ENCODE measurements around the gene PLEKHH2.
"Not testable (repeated sequence)": the region's sequence is repeated elsewhere in the genome, so short reads cannot be mapped to it uniquely, and the experiment has no call there.

PLEKHH2 gene

DNA sequence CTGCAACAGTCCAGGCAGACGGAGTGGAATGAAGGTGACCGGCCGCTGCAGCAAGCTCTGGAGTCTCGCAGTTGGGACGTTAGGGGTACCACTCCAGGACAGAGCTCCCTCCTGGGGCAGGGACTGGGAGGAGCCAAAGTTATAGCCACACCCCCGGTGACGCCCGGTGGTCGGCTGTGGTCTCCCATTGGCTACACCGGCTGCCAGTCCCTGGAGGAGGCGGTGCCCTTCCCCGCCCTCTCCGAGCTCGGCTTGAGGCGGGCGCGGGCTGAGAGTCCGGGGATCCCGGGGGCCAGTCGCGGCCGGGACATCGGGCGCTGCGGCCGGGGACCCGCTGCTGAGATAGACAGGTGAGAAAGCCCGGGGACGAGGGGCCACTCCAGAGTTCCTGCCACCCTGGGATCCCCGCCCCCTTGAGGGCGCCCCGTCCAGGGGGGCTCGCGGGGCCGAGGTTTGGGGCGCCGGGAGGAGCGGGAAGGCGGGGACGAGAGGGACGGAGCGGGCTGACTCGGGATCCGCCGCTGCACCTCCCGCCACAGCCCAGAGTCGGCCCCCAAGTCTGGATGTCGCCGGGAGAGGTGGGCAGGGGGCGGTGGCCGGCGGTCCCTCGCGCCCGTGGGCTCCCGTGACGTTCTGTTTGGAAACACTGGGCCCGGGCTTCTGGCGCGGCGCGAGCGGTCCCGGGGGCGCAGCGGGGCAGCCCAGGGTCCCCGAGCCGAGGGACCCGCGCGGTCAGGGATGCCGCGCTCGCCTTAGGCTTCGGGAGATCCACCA, at the start of gene PLEKHH2:
Gene PLEKHH2, plus strand, starts transcription at position 231 of the 774 bp plus-strand sequence. CDS start 7,414 bp downstream, outside the sequence.
- peak; percentile 25 for DNase-seq (ENCODE audit: low read depth, low spot score)

DNA sequence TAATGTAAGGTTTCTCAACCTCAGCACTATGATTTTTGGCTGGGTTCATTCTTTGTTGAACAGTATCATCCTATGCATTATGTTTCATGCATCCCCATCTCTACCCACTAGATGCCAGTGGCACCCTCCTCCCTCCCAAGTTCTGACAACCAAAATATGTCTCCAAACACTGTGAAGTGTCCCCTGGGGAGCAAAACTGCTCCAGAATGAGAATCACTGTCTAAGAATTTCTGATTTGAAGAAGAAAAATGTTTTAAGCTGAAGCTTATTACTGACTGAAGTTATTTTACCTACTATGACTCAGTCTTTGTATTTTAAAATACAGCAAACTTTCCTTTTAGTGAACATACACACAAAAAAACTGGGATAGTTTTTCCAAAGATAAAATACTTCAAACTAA, 44.6 kb upstream of the PLEKHH2 start:
- no peak for DNase-seq (ENCODE audit: low read depth, low spot score)

DNA sequence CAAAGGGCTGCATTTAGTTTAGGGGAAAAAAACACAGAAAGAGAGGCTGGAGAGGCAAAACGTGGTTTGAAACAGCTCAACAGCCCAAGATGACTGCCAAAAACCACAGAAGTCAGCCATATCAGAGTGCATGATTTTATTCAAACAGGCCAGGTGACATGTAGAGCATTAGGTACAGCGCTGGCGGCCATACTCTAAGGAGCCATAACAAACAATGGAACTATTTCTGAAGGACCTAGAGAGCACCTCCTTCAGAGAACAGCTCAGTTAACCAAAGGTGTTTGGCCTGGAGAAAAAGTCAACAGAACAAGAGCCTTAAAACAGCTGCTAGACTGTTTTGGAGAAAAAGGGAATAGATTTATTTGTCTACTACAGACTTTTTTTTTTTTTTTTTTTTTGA, 43.8 kb upstream of the PLEKHH2 start:
- no peak for DNase-seq (ENCODE audit: low read depth, low spot score)

DNA sequence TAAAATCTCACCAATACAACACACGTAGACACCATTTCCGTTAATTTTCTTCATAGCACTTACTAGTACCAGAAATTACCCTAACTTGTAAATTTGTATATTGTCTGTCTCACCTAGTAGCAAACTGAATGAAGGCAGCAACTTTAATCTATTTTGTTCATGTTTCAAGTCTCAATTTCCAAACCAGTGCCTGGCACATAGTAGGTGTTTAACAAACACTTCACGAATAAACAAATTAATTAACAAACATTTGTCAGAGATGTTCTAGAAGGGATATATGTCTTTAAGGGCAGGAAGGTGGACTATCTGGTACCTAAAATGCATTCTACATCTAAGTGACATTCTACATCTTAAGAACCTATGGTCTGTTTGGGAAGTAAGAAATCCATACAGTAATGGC, 42.2 kb upstream of the PLEKHH2 start:
- no peak for DNase-seq (ENCODE audit: low read depth, low spot score)

DNA sequence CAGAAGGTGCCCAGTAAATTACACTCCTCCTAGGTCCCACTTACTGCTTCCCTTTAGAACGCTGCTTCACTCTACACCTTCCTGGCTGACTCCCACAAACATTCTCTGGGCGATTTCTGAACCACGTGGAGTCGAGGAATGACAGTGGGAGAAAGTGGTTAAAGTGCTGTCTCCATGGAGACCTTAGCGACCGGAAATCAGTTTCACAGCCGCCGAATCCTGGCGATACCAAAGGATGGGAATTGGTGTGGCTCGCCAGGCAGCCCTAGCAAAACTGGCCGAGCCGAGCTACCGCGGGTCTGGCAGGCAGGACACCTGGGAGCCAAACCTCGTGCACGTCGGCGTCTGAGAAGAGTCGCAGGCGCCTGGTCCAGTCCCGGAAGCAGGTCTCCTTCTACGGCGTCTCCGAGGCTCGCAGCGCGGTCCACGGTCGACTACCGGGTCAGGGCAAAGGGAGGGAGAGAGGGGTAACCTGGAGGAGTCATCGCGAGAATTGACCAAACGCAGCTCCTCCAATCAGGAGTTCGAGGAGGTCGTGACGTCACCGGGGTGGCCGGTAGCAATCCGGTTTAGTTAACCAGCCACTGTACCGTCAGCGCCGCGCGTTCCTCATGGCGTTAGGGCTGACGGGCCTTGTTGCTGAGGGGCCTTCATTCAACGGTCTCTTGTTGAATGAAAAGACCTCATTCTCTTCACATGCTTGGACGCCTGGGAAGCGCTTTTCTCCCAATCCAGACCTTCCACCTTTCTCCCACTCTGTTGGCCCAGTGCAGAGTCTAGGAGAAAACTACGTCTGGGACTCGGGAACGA, 41.3 kb upstream of the PLEKHH2 start, which contains the start of gene THADA:
Gene THADA, minus strand, starts transcription at position 436 of the 810 bp plus-strand sequence. CDS start 3,646 bp downstream, outside the sequence.
- peak; percentile 98 for DNase-seq (ENCODE audit: low read depth, low spot score)

DNA sequence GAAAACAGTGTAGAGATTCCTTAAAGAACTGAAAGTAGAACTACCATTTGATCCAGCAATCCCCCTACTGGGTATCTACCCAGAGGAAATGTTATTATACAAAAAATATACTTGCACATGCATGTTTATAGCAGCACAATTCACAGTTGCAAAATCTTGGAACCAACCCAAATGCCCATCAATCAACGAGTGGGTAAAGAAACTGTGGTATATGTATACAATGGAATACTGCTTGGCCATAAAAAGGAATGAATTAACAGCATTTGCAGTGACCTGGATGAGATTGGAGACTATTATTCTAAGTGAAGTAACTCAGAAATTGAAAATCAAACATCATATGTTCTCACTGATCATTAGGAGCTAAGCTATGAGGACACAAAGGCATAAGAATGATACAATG, 36.5 kb upstream of the PLEKHH2 start:
- not testable (repeated sequence) for DNase-seq (ENCODE audit: low read depth, low spot score)

DNA sequence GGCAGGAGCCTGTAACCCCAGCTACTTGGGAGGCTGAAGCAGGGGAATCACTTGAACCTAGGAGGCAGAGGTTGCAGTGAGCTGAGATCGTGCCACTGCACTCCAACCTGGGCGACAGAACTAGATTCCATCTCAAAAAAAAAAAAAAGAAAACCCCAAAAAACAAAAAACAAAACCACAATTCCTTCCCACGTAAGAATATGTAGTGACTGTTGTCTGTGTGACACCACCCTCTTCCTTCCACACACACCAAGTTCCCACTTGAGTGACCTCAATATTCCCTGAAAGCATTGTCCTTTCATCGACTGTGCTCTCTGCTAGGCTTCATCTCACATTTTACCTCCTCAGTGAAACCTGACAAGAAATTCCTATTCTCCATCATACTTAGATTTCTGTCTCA, 32.4 kb upstream of the PLEKHH2 start:
- DNase-seq (ENCODE audit: low read depth, low spot score) = no peak

DNA sequence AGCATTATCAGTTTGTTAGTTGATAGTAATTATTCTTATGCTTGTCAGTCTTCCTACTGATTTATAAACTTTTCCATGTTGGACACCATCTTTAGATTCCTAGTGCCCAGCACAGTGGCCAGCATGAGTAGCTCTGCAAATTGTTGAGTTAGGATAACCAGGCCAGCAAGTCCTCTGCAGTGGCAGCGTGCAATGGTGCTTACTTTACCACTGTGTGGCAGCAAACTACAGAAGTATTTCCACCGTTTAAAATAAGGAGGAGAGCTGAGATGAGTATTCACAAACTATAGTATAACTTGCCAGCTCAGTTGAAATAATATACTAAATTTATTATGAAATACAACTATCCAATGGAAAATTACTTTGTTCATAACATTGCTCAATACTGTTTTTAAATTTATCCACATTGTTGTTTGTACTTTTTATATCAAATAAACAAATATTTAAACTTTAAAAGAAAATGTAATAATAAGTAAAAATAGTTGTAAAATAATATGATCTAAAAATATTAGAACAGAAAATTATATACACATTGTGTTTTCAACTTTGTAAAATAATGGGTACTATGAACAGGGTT, 31.9 kb upstream of the PLEKHH2 start:
- no peak for DNase-seq (ENCODE audit: low read depth, low spot score)

DNA sequence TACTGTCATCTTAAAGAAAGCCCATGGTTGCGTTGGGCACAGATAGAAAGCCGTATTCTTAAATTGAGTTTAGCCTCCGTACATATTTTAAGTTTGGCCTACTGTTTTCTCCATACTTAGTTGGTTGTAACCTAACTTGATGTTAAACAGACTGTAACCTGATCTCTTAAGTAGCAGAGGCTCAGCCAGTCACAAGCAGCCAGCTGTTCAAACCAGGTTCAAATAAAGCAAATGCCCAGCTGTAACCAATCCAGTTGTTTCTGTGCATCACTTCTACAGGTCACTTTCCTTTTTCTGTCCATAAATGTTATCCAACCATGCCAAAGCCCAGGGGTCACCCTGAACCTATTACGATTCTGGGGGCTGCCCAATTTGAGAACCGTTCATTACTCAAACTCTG, 31.2 kb upstream of the PLEKHH2 start:
- DNase-seq (ENCODE audit: low read depth, low spot score) = no peak

DNA sequence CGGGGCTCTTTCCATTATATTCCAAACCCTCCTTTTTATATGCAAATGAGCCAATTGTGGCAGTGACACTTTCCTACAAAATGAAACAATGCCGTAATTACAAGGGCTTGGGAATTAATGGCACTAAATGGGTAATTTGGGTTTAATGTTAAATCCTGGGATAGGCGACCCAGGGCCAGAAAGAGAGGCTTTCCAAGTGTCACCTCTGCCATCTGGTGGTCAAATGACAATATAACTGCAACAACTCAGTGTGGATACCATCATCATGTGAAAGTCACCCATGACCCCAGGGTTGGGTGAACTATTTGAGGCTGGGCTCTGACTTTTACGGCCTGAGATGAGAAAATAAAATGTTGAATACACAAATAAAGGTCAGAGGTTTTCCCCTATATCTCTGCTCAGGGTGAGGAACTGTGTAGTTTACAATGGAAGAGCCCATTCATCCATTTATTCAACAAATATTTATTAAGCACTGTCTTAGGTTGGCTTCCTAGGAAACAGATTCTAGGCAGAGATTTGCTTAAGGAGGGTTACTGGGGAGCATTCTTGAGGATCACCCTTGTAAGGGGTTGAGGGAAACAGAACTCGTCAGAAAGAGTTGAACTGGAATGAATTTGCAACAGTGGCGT, 27.7 kb upstream of the PLEKHH2 start:
- no peak for DNase-seq (ENCODE audit: low read depth, low spot score)

DNA sequence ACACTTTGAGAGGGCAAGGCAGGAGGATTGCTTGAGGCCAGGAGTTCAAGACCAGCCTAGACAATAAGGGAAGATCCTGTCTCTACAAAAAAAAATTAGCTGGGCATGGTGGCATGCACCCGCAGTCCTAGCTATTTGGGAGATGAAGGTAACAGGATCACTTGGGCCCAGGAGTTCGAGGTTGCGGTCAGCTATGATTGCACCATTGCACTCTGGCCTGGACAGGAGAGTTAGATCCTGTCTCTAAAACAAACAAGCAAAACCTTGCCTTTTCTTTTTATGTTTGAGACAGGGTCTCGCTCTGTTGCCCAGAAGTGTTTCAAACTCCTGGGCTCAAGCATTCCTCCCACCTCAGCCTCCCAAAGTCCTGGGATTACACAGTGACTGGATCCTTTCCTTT, 26.7 kb upstream of the PLEKHH2 start:
- no peak for DNase-seq (ENCODE audit: low read depth, low spot score)

DNA sequence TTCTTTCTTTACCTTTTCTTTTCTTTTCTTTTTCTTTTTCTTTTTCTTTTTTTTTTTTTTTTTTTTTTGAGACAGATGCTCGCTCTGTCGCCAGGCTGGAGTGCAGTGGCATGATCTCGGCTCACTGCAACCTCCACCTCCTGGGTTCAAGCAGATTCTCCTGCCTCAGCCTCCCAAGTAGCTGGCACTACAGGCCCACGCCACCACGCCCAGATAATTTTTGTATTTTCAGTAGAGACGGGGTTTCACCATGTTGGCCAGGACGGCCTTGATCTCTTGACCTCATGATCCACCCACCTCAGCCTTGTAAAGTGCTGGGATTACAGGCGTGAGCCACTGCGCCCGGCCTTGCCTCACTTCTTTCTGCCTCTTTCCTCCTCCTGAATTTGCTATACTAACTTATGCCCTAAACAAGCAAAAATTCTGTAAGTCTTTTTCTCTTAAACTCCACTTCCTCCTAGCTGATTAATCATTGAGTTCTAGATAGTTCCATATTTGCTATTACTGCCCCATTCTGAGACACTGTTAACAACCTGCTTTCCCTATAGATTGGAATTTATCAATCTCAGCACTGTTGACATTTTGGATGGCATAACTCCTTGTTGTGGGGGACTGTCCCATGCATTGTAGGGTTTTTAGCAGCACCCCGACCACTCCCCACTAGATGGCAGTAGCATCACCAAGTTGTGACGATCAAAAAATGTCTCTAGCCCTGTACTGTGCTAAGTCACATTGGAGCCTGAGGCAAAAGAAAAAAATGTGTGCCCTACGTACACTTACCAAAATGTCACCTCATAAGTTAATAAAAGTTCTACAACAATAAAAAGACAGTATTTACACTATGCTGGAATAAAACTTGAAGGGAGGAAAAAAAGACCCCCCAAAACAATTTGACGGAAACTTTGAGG, 24.8 kb upstream of the PLEKHH2 start:
- no peak for DNase-seq (ENCODE audit: low read depth, low spot score)

DNA sequence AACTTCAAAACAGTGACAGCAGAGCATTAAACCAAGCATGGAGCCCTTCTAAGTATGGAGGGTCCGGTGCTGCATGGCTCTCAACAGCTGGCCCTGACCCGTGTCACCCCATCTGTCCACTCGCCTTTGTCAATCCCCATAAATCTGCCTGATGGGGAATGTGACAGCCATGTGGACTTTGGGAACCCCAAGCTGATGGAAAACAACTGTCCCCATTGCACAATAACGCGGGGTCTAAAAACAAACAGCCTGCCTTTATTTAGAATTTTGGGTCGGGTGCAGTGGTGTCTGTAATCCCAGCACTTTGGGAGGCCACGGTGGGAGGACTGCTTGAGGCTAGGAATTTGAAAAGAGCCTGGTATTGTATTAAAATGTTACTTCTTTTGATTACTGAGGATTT, 24.1 kb upstream of the PLEKHH2 start:
- no peak for DNase-seq (ENCODE audit: low read depth, low spot score)

DNA sequence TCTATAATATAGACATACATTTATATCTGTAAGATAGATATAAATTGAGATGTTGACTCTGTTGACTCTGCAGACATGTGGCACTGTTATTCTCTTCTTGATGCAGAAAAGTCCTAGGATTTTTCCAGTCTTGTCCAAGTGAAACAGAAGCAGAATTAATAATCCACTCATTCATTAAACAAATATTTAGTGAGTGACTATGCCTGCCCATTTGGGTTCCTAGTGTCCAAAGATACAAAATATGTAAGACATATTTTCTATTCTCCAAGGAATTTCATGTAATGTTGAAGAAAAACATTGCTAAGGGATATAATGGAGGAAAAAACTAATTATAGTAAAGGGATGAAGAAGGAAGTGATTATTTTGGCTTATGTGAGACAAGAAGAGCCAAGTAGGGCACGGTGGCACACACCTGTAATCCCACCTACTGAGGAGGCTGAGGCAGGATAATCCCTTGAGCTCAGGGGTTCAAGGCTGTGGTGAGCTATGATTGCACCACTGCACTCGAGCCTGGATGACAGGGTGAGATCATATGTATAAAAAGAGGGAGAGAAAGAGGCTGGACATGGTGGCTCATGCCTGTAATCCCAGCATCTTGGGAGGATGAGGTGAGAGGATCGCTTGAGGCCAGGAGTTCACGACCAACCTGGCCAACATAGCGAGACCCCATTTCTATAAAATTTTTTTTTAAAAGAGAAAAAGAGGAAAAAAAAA, 19.9 kb upstream of the PLEKHH2 start:
- no peak for DNase-seq (ENCODE audit: low read depth, low spot score)

DNA sequence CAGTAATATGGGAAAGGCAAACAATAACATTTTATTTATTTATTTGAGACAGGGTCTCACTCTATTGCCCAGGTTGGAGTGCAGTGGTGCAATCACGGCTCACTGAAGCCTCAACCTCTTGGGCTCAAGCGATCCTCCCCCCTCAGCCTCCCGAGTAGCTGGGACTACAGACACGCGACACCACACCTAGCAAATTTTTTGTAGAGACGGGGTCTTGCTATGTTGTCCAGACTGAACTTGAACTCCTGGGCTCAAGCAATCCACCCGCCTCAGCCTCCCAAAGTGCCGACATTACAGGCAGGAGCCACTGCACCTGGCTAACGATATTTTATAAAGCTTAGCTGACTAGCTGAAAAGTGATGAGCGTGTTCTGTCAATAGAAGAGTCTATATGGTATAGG, 17.5 kb upstream of the PLEKHH2 start:
- DNase-seq (ENCODE audit: low read depth, low spot score) = no peak

DNA sequence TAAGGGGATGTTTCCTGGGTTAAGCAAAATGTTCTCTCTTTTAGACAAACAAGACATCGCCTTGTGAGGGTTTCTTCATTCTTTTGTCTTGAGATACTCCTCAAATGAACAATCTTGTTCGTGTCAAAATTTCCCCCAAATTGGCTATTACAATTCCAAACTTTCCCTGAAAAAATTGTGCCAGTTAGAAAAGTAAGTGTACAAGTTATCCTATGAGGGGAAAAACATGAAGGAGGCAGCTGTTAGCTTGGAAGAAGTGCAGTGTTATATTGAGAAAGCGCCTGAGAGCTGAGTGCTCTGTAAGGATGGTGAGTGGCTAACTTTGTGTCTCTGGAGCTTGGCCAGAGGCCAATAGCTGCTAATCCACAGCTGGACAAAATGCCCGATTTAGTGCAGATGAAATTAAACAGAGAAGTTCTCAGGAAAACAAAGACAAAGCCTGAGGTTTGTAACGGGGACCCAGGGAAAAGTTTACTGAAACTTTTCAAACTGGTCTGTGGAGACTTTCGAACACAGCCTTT, 14.1 kb upstream of the PLEKHH2 start:
- DNase-seq (ENCODE audit: low read depth, low spot score) = no peak

DNA sequence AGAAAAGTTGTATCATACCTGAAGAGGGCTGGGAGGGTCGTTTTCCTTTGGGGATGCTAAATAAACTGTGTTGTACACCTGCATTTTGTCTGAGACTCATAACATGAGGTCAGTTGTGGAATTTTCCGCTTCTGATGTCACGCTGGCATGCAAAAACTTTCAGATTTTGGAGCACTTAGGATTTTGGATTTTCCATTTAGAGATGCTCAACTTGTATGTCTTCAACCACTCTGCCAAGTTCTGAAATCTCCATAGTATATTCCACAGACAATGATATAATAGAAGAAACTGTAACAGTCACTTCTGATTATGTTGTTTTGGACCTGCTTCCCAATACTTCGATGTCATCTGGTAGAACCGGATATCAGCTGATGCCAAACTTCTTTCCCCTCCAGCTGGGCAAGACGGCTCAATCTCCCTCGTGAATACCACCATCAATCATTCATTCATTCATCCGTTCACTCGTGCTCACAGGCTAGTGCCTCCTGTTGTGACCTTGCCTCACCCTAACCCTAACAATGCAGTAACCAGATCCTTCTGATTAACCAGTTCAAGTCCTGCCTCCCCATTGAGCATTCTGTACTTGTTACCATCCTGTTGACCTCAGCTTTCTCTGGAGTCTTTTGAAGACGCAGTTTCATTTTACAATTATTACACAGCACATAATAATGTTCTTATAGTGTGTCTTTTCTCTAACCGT, 5.3 kb upstream of the PLEKHH2 start:
- no peak for DNase-seq (ENCODE audit: low read depth, low spot score)

DNA sequence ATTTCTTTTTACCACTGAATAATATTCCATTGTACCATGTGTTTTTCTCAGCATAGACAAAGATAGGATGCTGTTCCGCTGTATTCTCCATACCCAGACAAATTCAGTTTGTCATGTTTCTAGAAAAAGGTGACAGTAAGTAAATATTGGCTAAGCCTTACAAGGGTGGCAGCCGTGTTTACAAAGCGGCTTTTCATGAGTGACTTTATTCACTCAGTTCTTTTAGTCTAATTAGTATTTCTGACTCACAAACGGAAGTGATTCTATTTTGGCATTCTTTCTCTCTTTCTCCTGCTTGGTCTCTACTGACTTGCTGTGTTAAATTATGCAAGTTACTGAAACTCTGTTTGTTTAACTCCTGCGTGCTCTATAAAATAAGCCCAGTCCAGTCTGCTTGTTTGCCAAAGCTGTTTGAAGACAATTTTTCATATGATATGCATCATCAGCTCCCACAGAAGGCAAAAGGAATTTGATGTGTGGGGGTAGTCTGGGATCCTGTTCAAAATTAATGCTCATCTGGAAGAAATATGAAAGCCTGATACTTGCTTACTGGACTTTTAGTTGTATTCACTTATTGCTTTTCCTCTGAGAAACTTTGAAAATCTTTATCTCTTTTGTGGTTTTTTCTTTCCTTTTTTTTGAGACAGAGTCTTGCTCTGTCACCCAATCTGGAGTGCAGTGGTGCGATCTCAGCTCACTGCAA, 2.3 kb upstream of the PLEKHH2 start:
- DNase-seq (ENCODE audit: low read depth, low spot score) = no peak

DNA sequence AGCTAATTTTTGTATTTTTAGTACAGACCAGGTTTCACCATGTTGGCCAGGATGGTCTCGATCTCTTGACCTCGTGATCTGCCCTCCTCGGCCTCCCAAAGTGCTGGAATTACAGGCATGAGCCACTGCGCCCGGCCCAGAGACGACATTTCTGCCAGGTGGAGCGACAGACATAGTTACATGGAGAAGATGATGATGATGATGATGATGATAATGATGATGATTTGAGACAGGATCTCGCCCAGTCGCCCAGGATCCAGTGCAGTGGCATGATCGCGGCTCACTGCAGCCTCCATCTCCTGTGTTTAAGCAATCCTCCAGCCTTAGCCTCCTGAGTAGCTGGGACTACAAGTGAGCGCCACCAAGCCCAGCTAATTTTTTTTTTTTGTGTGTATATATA, 907 bp upstream of the PLEKHH2 start:
- not testable (repeated sequence) for DNase-seq (ENCODE audit: low read depth, low spot score)
